Measurements from ENCODE around the gene TRAPPC2. TPM values are rescaled to one million over a fixed set of nuclear protein-coding genes. Genes with fewer than 3 reads are reported as not detected.
"Not testable (repeated sequence)": the region's sequence is repeated elsewhere in the genome, so short reads cannot be mapped to it uniquely, and the experiment has no call there.

The TRAPPC2 gene
- polyA plus RNA-seq, 1 experiment: 11.1 TPM

- TF ChIP-seq CTCF (IDR thresholded peaks at IDR 0.05; ENCODE audit: low read depth, low read length): no peak
- Histone ChIP-seq H3K4me3 (ENCODE audit: low read depth, low read length) (no peak overlapping the region), H3K27me3 (ENCODE audit: control insufficient read depth, insufficient read depth, low read length) (no peaks in the 10 kb centered on the region), H3K9me3 (ENCODE audit: control insufficient read depth, insufficient read depth, low read length) (no peaks in the 10 kb centered on the region), H3K27ac (ENCODE audit: low read depth, low read length) (no peak overlapping the region)
- DNase-seq (ENCODE audit: low read depth, low spot score): no peak
- POLR2A ChIA-PET: no interaction called here
- CTCF ChIA-PET: no interaction called here
These were observed 8.2 kb upstream of the TRAPPC2 start for GRCh38 chrX:13742397-13743176.

- ChIA-PET POLR2A (no interaction called here), CTCF (interaction anchor here (1.5 kb wide), 1 partner anchor 235 kb away, joined by 6 read pairs; no protein-coding TSS in a partner anchor)
- no peaks in the 10 kb centered on the region for H3K27me3 ChIP-seq (ENCODE audit: control insufficient read depth, insufficient read depth, low read length)
- no peak for TF ChIP-seq CTCF (IDR thresholded peaks at IDR 0.05; ENCODE audit: low read depth, low read length)
- no peak for DNase-seq (ENCODE audit: low read depth, low spot score)
- no peak overlapping the region for H3K4me3 ChIP-seq (ENCODE audit: low read depth, low read length)
- no peak overlapping the region for H3K27ac ChIP-seq (ENCODE audit: low read depth, low read length)
- H3K9me3 ChIP-seq (ENCODE audit: control insufficient read depth, insufficient read depth, low read length): no peaks in the 10 kb centered on the region
These were observed 7.3 kb upstream of the TRAPPC2 start for GRCh38 chrX:13741695-13742094.

- Histone ChIP-seq H3K9me3 (ENCODE audit: control insufficient read depth, insufficient read depth, low read length) (no peaks in the 10 kb centered on the region; the same call in 1 of the 2 replicates), H3K27me3 (ENCODE audit: control insufficient read depth, insufficient read depth, low read length) (no peaks in the 10 kb centered on the region), H3K27ac (ENCODE audit: low read depth, low read length) (no peak overlapping the region), H3K4me3 (ENCODE audit: low read depth, low read length) (peak overlapping the region; percentile 78)
- CTCF ChIA-PET: no interaction called here
- no peak for DNase-seq (ENCODE audit: low read depth, low spot score)
- no peak for TF ChIP-seq CTCF (IDR thresholded peaks at IDR 0.05; ENCODE audit: low read depth, low read length)
- POLR2A ChIA-PET: interaction anchor here (1.8 kb wide), 1 partner anchor 296 kb away, joined by 5 read pairs; the partner anchor contains the start of gene GEMIN8
These were observed 914 bp downstream of the TRAPPC2 start for GRCh38 chrX:13733506-13733905.

GRCh38 chrX:13732246-13733067 is 2.0 kb downstream of the TRAPPC2 start:
- H3K4me3 ChIP-seq (ENCODE audit: low read depth, low read length): no peak overlapping the region
- H3K9me3 ChIP-seq (ENCODE audit: control insufficient read depth, insufficient read depth, low read length): no peaks in the 10 kb centered on the region; the same call in 1 of the 2 replicates
- ChIA-PET POLR2A (no interaction called here), CTCF (no interaction called here)
- H3K27me3 ChIP-seq (ENCODE audit: control insufficient read depth, insufficient read depth, low read length): no peaks in the 10 kb centered on the region
- TF ChIP-seq CTCF (IDR thresholded peaks at IDR 0.05; ENCODE audit: low read depth, low read length): no peak
- no peak overlapping the region for H3K27ac ChIP-seq (ENCODE audit: low read depth, low read length)
- DNase-seq (ENCODE audit: low read depth, low spot score): no peak

GRCh38 chrX:13730523-13730922 is 3.9 kb downstream of the TRAPPC2 start:
- H3K4me3 ChIP-seq (ENCODE audit: low read depth, low read length); CTCF ChIA-PET; DNase-seq (ENCODE audit: low read depth, low spot score); H3K27ac ChIP-seq (ENCODE audit: low read depth, low read length); H3K27me3 ChIP-seq (ENCODE audit: control insufficient read depth, insufficient read depth, low read length); H3K9me3 ChIP-seq (ENCODE audit: control insufficient read depth, insufficient read depth, low read length); POLR2A ChIA-PET: not testable (repeated sequence)

- H3K9me3 ChIP-seq (ENCODE audit: control insufficient read depth, insufficient read depth, low read length); H3K4me3 ChIP-seq (ENCODE audit: low read depth, low read length); DNase-seq (ENCODE audit: low read depth, low spot score); H3K27me3 ChIP-seq (ENCODE audit: control insufficient read depth, insufficient read depth, low read length); POLR2A ChIA-PET; H3K27ac ChIP-seq (ENCODE audit: low read depth, low read length); CTCF ChIA-PET: not testable (repeated sequence)
These were observed 7.8 kb downstream of the TRAPPC2 start for GRCh38 chrX:13726583-13726982.

- POLR2A ChIA-PET: interaction anchor here (1.0 kb wide), 1 partner anchor 9 kb away, joined by 3 read pairs; the partner anchor contains the start of genes OFD1 and TRAPPC2
- DNase-seq (ENCODE audit: low read depth, low spot score); H3K9me3 ChIP-seq (ENCODE audit: control insufficient read depth, insufficient read depth, low read length); H3K27ac ChIP-seq (ENCODE audit: low read depth, low read length); H3K4me3 ChIP-seq (ENCODE audit: low read depth, low read length); CTCF ChIA-PET; H3K27me3 ChIP-seq (ENCODE audit: control insufficient read depth, insufficient read depth, low read length): not testable (repeated sequence)
These were observed 9.5 kb downstream of the TRAPPC2 start for GRCh38 chrX:13724878-13725277.

All from AG04450 (cell line).